Measurements from ENCODE around the gene ZNF12. TPM values are rescaled to one million over a fixed set of nuclear protein-coding genes. Genes with fewer than 3 reads are reported as not detected.
"Not testable (repeated sequence)": the region's sequence is repeated elsewhere in the genome, so short reads cannot be mapped to it uniquely, and the experiment has no call there.

ZNF12 gene
- total and polyA plus RNA-seq, 5 donors from 2014 or later, result 17.8 to 27.6 (median 26.9) TPM

DNA sequence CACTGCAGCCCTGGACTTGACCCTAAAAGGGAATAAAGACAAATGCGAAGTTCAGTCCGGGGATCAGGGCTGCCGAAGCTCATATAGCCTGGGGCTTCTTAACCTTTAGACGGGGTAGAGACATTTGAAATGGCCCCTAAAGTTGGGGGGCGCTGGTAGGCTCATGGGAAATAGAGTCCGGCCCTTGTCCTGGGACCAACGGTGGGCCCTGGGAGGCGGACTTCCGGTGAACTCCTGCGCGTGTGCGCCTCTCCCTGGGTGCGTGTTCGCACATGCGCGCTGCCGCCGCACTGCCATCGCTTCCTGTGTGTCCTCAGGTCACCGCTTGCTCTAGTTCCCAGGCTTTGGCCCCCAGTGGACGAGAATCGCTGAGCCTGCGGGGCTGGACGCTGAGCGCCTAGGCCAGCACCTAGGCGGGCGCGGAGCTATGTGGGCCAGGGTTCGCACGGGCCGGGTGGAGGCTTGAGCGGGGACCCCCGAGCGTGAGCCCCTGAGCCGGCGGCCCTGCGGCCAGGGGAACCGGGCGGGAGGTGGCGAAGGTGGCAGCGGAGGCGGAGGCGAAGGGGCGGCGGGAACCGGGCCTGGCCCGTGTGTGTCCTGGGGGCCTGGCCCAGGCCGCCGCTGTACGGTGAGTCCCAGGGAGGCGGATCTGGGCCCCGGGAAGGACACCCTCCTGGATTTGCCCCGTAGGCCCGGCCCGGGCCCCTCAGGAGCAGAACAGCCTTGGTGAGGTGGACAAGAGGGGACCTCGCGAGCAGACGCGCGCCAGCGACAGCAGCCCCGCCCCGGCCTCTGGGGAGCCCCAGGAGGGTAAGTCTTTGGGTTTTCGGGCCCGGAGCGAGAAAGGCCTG, 23.0 kb upstream of the ZNF12 start:
- H3K36me3 ChIP-seq (ENCODE audit: control insufficient read depth, insufficient read depth, low read length), result peaks cover 8% of the 10 kb centered on the region
- no peaks in the 10 kb centered on the region for H3K9me3 ChIP-seq (ENCODE audit: control insufficient read depth in 2 of 2, low read length in 2 of 2)
- Mint-ChIP-seq H3K4me1 (peaks cover 9 to 41% (median 26%) of the 10 kb centered on the region in 4 donors), H3K36me3 (peaks cover 15% of the 10 kb centered on the region), H3K27me3 (peaks cover 9% of the 10 kb centered on the region), H3K27ac (peak overlapping the region; percentile 71 to 95 (median 93)), H3K4me3 (peak overlapping the region; percentile 94 to 99 (median 94)), H3K9me3 (peaks cover 0 to 4% (median 1%) of the 10 kb centered on the region in 7 donors)
- peak overlapping the region; percentile 78 for H3K27ac ChIP-seq (ENCODE audit: insufficient read depth, low read length, poor library complexity, severe bottlenecking)
- peak overlapping the region; percentile 76 for H3K4me3 ChIP-seq (ENCODE audit: low read depth, low read length)
- peak; percentile 66 to 90 (median 74) for DNase-seq
- no peaks in the 10 kb centered on the region for H3K27me3 ChIP-seq (ENCODE audit: control insufficient read depth, insufficient read depth, low read length)
- peak; percentile 92 to 95 for ATAC-seq (ENCODE audit: low read depth in 2 of 2)
- H3K4me1 ChIP-seq (ENCODE audit: control insufficient read depth, insufficient read depth, low read length, poor library complexity, severe bottlenecking), result peaks cover 15% of the 10 kb centered on the region

DNA sequence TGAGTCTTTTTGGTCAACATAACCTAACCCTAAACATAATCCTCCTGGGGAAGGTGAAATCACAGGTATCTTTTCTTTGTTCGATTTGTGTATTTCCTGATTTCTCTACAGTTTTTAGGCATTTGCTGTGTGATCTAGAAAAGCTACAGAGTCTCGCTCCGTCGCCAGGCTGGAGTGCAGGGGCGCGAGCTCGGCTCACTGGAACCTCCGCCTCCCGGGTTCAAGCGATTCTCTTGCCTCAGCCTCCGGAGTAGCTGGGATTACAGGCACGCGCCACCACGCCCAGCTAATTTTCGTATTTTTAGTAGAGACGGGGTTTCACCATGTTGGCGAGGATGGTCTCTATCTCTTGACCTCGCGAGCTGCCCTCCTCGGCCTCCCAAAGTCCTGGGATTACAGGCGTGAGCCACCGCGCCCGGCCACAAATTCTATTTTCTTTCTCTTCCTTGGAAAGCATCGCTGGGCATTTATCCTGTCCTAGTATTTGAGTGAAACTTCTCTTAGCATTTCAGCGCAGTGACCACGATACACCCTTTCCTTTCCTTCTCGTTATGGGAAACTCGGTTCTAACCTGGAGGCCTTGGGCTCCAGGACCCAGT, 22.2 kb upstream of the ZNF12 start:
- Mint-ChIP-seq H3K36me3 (peaks cover 15% of the 10 kb centered on the region), H3K4me1 (peaks cover 9 to 38% (median 23%) of the 10 kb centered on the region in 4 donors), H3K27ac (peak overlapping the region; percentile 71 to 95 (median 93)), H3K4me3 (peak overlapping the region; percentile 94 to 99 (median 94))
- H3K27ac ChIP-seq (ENCODE audit: insufficient read depth, low read length, poor library complexity, severe bottlenecking), result peak overlapping the region; percentile 78
- peak overlapping the region; percentile 57 for H3K4me3 ChIP-seq (ENCODE audit: low read depth, low read length)
- DNase-seq; ATAC-seq (ENCODE audit: low read depth in 2 of 2); H3K27me3 Mint-ChIP-seq; H3K27me3 ChIP-seq (ENCODE audit: control insufficient read depth, insufficient read depth, low read length); H3K9me3 ChIP-seq (ENCODE audit: control insufficient read depth in 2 of 2, low read length in 2 of 2); H3K9me3 Mint-ChIP-seq; H3K36me3 ChIP-seq (ENCODE audit: control insufficient read depth, insufficient read depth, low read length): not testable (repeated sequence)
- peaks cover 15% of the 10 kb centered on the region for H3K4me1 ChIP-seq (ENCODE audit: control insufficient read depth, insufficient read depth, low read length, poor library complexity, severe bottlenecking)

DNA sequence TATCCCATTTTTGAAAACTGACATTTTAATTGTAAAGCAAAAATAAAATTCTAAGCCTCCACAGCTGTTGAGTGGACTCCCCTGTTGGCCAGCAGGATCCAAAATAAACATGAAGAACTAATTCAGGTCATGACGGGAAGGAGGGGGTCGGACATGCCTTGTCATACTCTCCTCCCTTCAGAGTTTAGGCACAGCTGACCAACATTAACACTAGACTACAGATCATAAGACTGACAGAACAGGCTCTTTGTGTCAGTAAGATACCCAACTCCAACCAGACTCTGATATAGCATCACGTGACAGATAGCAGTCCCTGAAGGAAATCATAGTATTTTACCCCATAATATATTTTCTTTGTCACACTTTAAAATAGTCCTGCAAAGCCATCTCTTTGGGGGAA, 20.9 kb upstream of the ZNF12 start:
- Histone ChIP-seq H3K4me3 (ENCODE audit: low read depth, low read length) (no peak overlapping the region), H3K9me3 (ENCODE audit: control insufficient read depth in 2 of 2, low read length in 2 of 2) (no peaks in the 10 kb centered on the region), H3K36me3 (ENCODE audit: control insufficient read depth, insufficient read depth, low read length) (no peaks in the 10 kb centered on the region), H3K4me1 (ENCODE audit: control insufficient read depth, insufficient read depth, low read length, poor library complexity, severe bottlenecking) (peaks cover 15% of the 10 kb centered on the region), H3K27me3 (ENCODE audit: control insufficient read depth, insufficient read depth, low read length) (no peaks in the 10 kb centered on the region), H3K27ac (ENCODE audit: insufficient read depth, low read length, poor library complexity, severe bottlenecking) (no peak overlapping the region)
- Mint-ChIP-seq H3K36me3 (peaks cover 7% of the 10 kb centered on the region), H3K4me3 (peak overlapping the region in 1 of 4 donors; percentile 99), H3K4me1 (peaks cover 9 to 29% (median 16%) of the 10 kb centered on the region in 4 donors), H3K27ac (peak overlapping the region in 1 of 3 donors; percentile 16), H3K9me3 (peaks cover 0 to 4% (median 1%) of the 10 kb centered on the region in 7 donors), H3K27me3 (peaks cover 9% of the 10 kb centered on the region)
- DNase-seq, result no peak
- no peak for ATAC-seq (ENCODE audit: low read depth in 2 of 2)

DNA sequence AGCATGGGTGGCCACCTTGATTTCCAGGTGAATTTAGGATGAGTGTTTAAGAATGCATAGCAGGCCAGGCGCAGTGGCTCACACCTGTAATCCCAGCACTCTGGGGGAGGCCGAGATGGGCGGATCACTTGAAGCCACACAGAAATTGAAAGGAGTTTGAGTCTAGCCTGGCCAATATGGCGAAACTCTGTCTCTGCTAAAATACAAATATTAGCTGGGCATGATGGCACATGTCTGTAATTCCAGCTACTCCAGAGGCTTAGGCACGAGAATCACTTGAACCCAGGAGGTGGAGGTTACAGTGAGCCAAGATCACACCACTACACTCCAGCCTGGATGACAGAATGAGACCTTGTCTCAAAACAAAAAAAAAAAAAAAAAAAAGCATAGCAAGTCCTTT, 19.6 kb upstream of the ZNF12 start:
- H3K4me1 ChIP-seq (ENCODE audit: control insufficient read depth, insufficient read depth, low read length, poor library complexity, severe bottlenecking), result peaks cover 15% of the 10 kb centered on the region
- ATAC-seq (ENCODE audit: low read depth in 2 of 2); H3K27ac ChIP-seq (ENCODE audit: insufficient read depth, low read length, poor library complexity, severe bottlenecking); H3K4me3 ChIP-seq (ENCODE audit: low read depth, low read length); H3K36me3 ChIP-seq (ENCODE audit: control insufficient read depth, insufficient read depth, low read length); H3K36me3 Mint-ChIP-seq; H3K27ac Mint-ChIP-seq; DNase-seq; H3K9me3 ChIP-seq (ENCODE audit: control insufficient read depth in 2 of 2, low read length in 2 of 2); H3K27me3 ChIP-seq (ENCODE audit: control insufficient read depth, insufficient read depth, low read length); H3K9me3 Mint-ChIP-seq: not testable (repeated sequence)
- Mint-ChIP-seq H3K4me1 (peaks cover 6 to 22% (median 13%) of the 10 kb centered on the region in 4 donors), H3K27me3 (peaks cover 13% of the 10 kb centered on the region), H3K4me3 (peak overlapping the region in 1 of 4 donors; percentile 69)

DNA sequence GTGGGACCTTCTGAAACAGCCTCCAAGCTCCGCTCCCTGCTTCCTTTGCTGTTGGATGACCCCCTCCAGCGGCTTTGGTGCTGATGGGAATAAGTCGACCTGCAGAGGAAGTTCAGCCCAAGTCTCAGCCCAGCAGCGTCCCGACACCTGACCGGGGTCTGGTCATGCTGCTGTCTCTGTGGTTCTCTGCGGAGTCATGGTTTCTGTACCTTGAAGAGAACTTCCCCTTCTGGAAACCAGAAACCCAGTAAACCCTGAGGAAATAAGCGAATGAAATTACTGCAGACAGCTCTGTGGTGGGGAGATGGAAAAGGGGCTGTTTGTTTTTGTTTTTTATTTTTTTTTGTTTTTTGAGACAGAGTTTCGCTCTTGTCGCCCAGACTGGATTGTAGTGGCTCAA, 18.3 kb upstream of the ZNF12 start:
- no peak overlapping the region for H3K27ac ChIP-seq (ENCODE audit: insufficient read depth, low read length, poor library complexity, severe bottlenecking)
- peaks cover 0 to 4% (median 1%) of the 10 kb centered on the region in 7 donors for H3K9me3 Mint-ChIP-seq
- H3K9me3 ChIP-seq (ENCODE audit: control insufficient read depth in 2 of 2, low read length in 2 of 2), result no peaks in the 10 kb centered on the region
- H3K4me1 Mint-ChIP-seq, result peaks cover 3 to 9% (median 6%) of the 10 kb centered on the region in 4 donors
- H3K4me3 Mint-ChIP-seq, result peak overlapping the region in 1 of 4 donors; percentile 9
- H3K4me3 ChIP-seq (ENCODE audit: low read depth, low read length), result no peak overlapping the region
- H3K27ac Mint-ChIP-seq, result no peak overlapping the region
- DNase-seq (no peak), ATAC-seq (ENCODE audit: low read depth in 2 of 2) (no peak)
- H3K36me3 ChIP-seq (ENCODE audit: control insufficient read depth, insufficient read depth, low read length), result no peaks in the 10 kb centered on the region
- H3K27me3 Mint-ChIP-seq, result peaks cover 16% of the 10 kb centered on the region
- H3K27me3 ChIP-seq (ENCODE audit: control insufficient read depth, insufficient read depth, low read length), result no peaks in the 10 kb centered on the region
- peaks cover 3% of the 10 kb centered on the region for H3K36me3 Mint-ChIP-seq
- peaks cover 5% of the 10 kb centered on the region for H3K4me1 ChIP-seq (ENCODE audit: control insufficient read depth, insufficient read depth, low read length, poor library complexity, severe bottlenecking)

DNA sequence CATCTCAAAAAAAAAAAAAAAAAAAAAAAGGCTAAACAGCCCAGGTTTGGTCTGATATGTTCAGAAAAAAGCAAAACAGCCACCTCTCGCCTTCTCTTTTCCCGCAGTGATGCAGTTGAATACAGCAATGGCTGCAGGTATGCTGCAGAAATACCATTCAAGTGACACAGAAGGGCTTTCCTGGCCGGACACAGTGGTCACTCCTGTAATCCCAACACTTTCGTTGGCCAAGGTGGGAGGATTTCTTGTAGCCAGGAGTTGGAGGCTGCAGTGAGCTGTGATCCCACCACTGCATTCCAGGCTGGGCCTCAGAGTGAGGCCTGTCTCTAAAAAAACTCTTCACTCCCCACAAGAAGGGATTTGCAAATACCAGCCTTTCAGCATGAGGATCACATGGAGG, 17.6 kb upstream of the ZNF12 start:
- not testable (repeated sequence) for H3K9me3 Mint-ChIP-seq; H3K36me3 Mint-ChIP-seq; H3K27ac Mint-ChIP-seq; H3K27ac ChIP-seq (ENCODE audit: insufficient read depth, low read length, poor library complexity, severe bottlenecking); H3K9me3 ChIP-seq (ENCODE audit: control insufficient read depth in 2 of 2, low read length in 2 of 2); ATAC-seq (ENCODE audit: low read depth in 2 of 2); H3K4me1 ChIP-seq (ENCODE audit: control insufficient read depth, insufficient read depth, low read length, poor library complexity, severe bottlenecking); DNase-seq; H3K27me3 ChIP-seq (ENCODE audit: control insufficient read depth, insufficient read depth, low read length); H3K4me1 Mint-ChIP-seq; H3K4me3 ChIP-seq (ENCODE audit: low read depth, low read length); H3K36me3 ChIP-seq (ENCODE audit: control insufficient read depth, insufficient read depth, low read length); H3K4me3 Mint-ChIP-seq
- H3K27me3 Mint-ChIP-seq, result peaks cover 13% of the 10 kb centered on the region

DNA sequence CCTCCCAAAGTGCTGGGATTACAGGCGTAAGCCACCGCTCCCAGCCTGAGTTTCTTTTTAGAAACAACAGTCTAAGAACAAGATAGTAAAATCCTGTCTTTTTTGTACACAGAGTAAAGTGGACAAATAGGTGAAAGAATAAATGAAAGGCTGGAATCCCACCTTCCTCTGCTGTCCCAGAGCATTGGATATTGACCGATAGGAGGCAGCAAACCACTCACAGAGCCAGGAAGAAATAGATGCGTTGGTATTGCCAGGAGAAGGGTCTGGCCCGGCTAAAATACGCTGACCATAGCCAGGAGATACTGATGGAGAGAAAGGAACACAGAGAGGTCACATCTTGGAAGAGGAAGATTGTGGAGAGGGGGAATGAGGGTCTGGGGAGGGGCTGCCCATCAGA, 11.4 kb upstream of the ZNF12 start:
- no peak for ATAC-seq (ENCODE audit: low read depth in 2 of 2)
- Histone ChIP-seq H3K9me3 (ENCODE audit: control insufficient read depth in 2 of 2, low read length in 2 of 2) (no peaks in the 10 kb centered on the region), H3K27me3 (ENCODE audit: control insufficient read depth, insufficient read depth, low read length) (no peaks in the 10 kb centered on the region), H3K36me3 (ENCODE audit: control insufficient read depth, insufficient read depth, low read length) (no peaks in the 10 kb centered on the region), H3K27ac (ENCODE audit: insufficient read depth, low read length, poor library complexity, severe bottlenecking) (no peak overlapping the region), H3K4me1 (ENCODE audit: control insufficient read depth, insufficient read depth, low read length, poor library complexity, severe bottlenecking) (no peaks in the 10 kb centered on the region), H3K4me3 (ENCODE audit: low read depth, low read length) (no peak overlapping the region)
- Mint-ChIP-seq H3K4me1 (peaks cover 0 to 6% (median 0%) of the 10 kb centered on the region in 4 donors), H3K27ac (no peak overlapping the region), H3K36me3 (no peaks in the 10 kb centered on the region), H3K27me3 (peaks cover 32% of the 10 kb centered on the region), H3K9me3 (peaks cover 0 to 1% (median 0%) of the 10 kb centered on the region in 7 donors), H3K4me3 (no peak overlapping the region)
- no peak for DNase-seq

Data from CD4-positive, CD25-positive, alpha-beta regulatory T cell (primary cell).